Activated CD4-positive, alpha-beta memory T cell treated with anti-CD3 and anti-CD28 coated beads for 36 hours (primary cell): Measurements from ENCODE around the gene HOXB6. TPM values are rescaled to one million over a fixed set of nuclear protein-coding genes. Genes with fewer than 3 reads are reported as not detected.

Experiments
- CTCF ChIA-PET: fragments of 350-600 bp; sonication (Branson Sonifier 250); formaldehyde crosslinking; loops from one replicate; lab custom pipeline; 2021; ENCODE audit warnings: antibody characterized with exemption, inconsistent platforms; lab: Charles Lee
- POLR2A ChIA-PET: fragments of 350-600 bp; sonication (Branson Sonifier 250); formaldehyde crosslinking; loops from one replicate; lab custom pipeline; 2021; ENCODE audit warnings: antibody characterized with exemption; lab: Charles Lee
- DNase-seq: peaks from one replicate; pipeline ENCODE4 v3.0.0-alpha.2; 2020
- H3K27ac Mint-ChIP-seq: one replicate; pipeline ENCODE4 v1.8.0; 2021; ENCODE audit warnings: mixed read lengths
- H3K27me3 Mint-ChIP-seq: one replicate; pipeline ENCODE4 v1.8.0; 2021; ENCODE audit warnings: mixed read lengths
- H3K36me3 Mint-ChIP-seq: one replicate; pipeline ENCODE4 v1.8.0; 2021; ENCODE audit warnings: mixed read lengths
- H3K4me1 Mint-ChIP-seq: one replicate; pipeline ENCODE4 v1.8.0; 2021; ENCODE audit warnings: low read depth, mixed read lengths
- H3K4me3 Mint-ChIP-seq: one replicate; pipeline ENCODE4 v1.8.0; 2021; ENCODE audit warnings: mild to moderate bottlenecking, mixed read lengths
- H3K9me3 Mint-ChIP-seq: one replicate; pipeline ENCODE4 v1.8.0; 2021; ENCODE audit warnings: mixed read lengths
- intact Hi-C: fragments of 100-400 bp; cut with micrococcal nuclease; formaldehyde crosslinking; loops from one replicate; pipeline ENCODE4 v1.15.1; 2023
- total RNA-seq, 2 experiments: library from RNA; stranded (reverse); gene quantifications; one replicate each; pipeline ENCODE4 v1.2.3, GENCODE V29; 2021

Gene HOXB6
- total RNA-seq, 2 experiments from 2014 or later, result 0.21 to 0.22 TPM

- Mint-ChIP-seq H3K4me3 (no peak overlapping the region), H3K27ac (no peak overlapping the region), H3K4me1 (peaks cover 2% of the 10 kb centered on the region), H3K27me3 (peaks cover 5% of the 10 kb centered on the region), H3K36me3 (no peaks in the 10 kb centered on the region), H3K9me3 (no peaks in the 10 kb centered on the region)
- CTCF ChIA-PET, result interaction anchor here (1.2 kb wide), 1 partner anchor 30 kb away, joined by 5 read pairs; the partner anchor contains the start of gene HOXB5
- POLR2A ChIA-PET, result no interaction called here
- intact Hi-C loops, result loop anchor here (2.0 kb wide), 1 partner anchor 65 kb away; no protein-coding TSS in a partner anchor
- DNase-seq, result no peak
Measured at GRCh38 chr17:48563385-48563838, 41.4 kb downstream of the HOXB6 start.

GRCh38 chr17:48562934-48563333, 41.9 kb downstream of the HOXB6 start:
- Mint-ChIP-seq H3K27ac (no peak overlapping the region), H3K27me3 (peaks cover 3% of the 10 kb centered on the region), H3K36me3 (no peaks in the 10 kb centered on the region), H3K4me3 (no peak overlapping the region), H3K9me3 (no peaks in the 10 kb centered on the region), H3K4me1 (no peaks in the 10 kb centered on the region)
- ChIA-PET CTCF (interaction anchor here (1.2 kb wide), 1 partner anchor 31 kb away, joined by 5 read pairs; the partner anchor contains the start of gene HOXB5), POLR2A (no interaction called here)
- intact Hi-C loops, result loop anchor here (2.0 kb wide), 1 partner anchor 64 kb away; no protein-coding TSS in a partner anchor
- no peak for DNase-seq

GRCh38 chr17:48561884-48562810, 42.6 kb downstream of the HOXB6 start:
- Mint-ChIP-seq H3K9me3 (no peaks in the 10 kb centered on the region), H3K27me3 (peaks cover 3% of the 10 kb centered on the region), H3K36me3 (no peaks in the 10 kb centered on the region), H3K4me3 (no peak overlapping the region), H3K27ac (no peak overlapping the region), H3K4me1 (no peaks in the 10 kb centered on the region)
- intact Hi-C loops, result loop anchor here (2.0 kb wide), 1 partner anchor 63 kb away; no protein-coding TSS in a partner anchor
- DNase-seq, result no peak
- ChIA-PET POLR2A (interaction anchor here (1.4 kb wide), 1 partner anchor 11 kb away, joined by 3 read pairs; no protein-coding TSS in a partner anchor), CTCF (interaction anchor here (1.0 kb wide), 1 partner anchor 22 kb away, joined by 3 read pairs; no protein-coding TSS in a partner anchor)

GRCh38 chr17:48559840-48560817, 44.7 kb downstream of the HOXB6 start:
- no peak overlapping the region for H3K27ac Mint-ChIP-seq
- POLR2A ChIA-PET, result interaction anchor here (1.4 kb wide), 1 partner anchor 9 kb away, joined by 3 read pairs; no protein-coding TSS in a partner anchor

GRCh38 chr17:48559122-48559839, 45.5 kb downstream of the HOXB6 start:
- Mint-ChIP-seq H3K4me3 (no peak overlapping the region), H3K27ac (no peak overlapping the region), H3K36me3 (no peaks in the 10 kb centered on the region), H3K4me1 (peaks cover 6% of the 10 kb centered on the region), H3K9me3 (no peaks in the 10 kb centered on the region), H3K27me3 (peaks cover 9% of the 10 kb centered on the region)
- intact Hi-C loops, result no loop called here
- ChIA-PET CTCF (no interaction called here), POLR2A (interaction anchor here (0.6 kb wide), 1 partner anchor 23 kb away, joined by 4 read pairs; no protein-coding TSS in a partner anchor)
- DNase-seq, result no peak

More at GRCh38 chr17:48559840-48560817, 44.7 kb downstream of the HOXB6 start:
- peaks cover 9% of the 10 kb centered on the region for H3K27me3 Mint-ChIP-seq
- H3K4me1 Mint-ChIP-seq, result peaks cover 3% of the 10 kb centered on the region
- no peak overlapping the region for H3K4me3 Mint-ChIP-seq
- DNase-seq, result no peak
- no peaks in the 10 kb centered on the region for H3K9me3 Mint-ChIP-seq
- CTCF ChIA-PET, result no interaction called here
- H3K36me3 Mint-ChIP-seq, result no peaks in the 10 kb centered on the region
- intact Hi-C loops, result no loop called here

GRCh38 chr17:48558831-48559121, 46.0 kb downstream of the HOXB6 start:
- H3K27me3 Mint-ChIP-seq, result peaks cover 8% of the 10 kb centered on the region
- ChIA-PET CTCF (no interaction called here), POLR2A (interaction anchor here (0.6 kb wide), 1 partner anchor 22 kb away, joined by 4 read pairs; no protein-coding TSS in a partner anchor)
- H3K27ac Mint-ChIP-seq, result no peak overlapping the region
- DNase-seq, result no peak
- no peak overlapping the region for H3K4me3 Mint-ChIP-seq
- no peaks in the 10 kb centered on the region for H3K36me3 Mint-ChIP-seq
- peaks cover 6% of the 10 kb centered on the region for H3K4me1 Mint-ChIP-seq
- no peaks in the 10 kb centered on the region for H3K9me3 Mint-ChIP-seq
- intact Hi-C loops, result no loop called here

- ChIA-PET POLR2A (no interaction called here), CTCF (interaction anchor here (0.9 kb wide), 1 partner anchor 78 kb away, joined by 3 read pairs; no protein-coding TSS in a partner anchor)
- H3K4me3 Mint-ChIP-seq, result no peak overlapping the region
- peaks cover 6% of the 10 kb centered on the region for H3K27me3 Mint-ChIP-seq
- intact Hi-C loops, result no loop called here
- no peaks in the 10 kb centered on the region for H3K36me3 Mint-ChIP-seq
- H3K4me1 Mint-ChIP-seq, result peaks cover 6% of the 10 kb centered on the region
- no peaks in the 10 kb centered on the region for H3K9me3 Mint-ChIP-seq
- H3K27ac Mint-ChIP-seq, result no peak overlapping the region
- DNase-seq, result no peak
Measured at GRCh38 chr17:48558057-48558830, 46.5 kb downstream of the HOXB6 start.

GRCh38 chr17:48556576-48557401, 48.0 kb downstream of the HOXB6 start:
- H3K9me3 Mint-ChIP-seq, result no peaks in the 10 kb centered on the region
- CTCF ChIA-PET, result no interaction called here
- H3K27me3 Mint-ChIP-seq, result peaks cover 6% of the 10 kb centered on the region
- H3K4me3 Mint-ChIP-seq, result no peak overlapping the region
- POLR2A ChIA-PET, result no interaction called here
- no peak for DNase-seq
- intact Hi-C loops, result no loop called here
- H3K27ac Mint-ChIP-seq, result no peak overlapping the region
- H3K4me1 Mint-ChIP-seq, result peaks cover 6% of the 10 kb centered on the region
- H3K36me3 Mint-ChIP-seq, result no peaks in the 10 kb centered on the region

GRCh38 chr17:48556229-48556575, 48.6 kb downstream of the HOXB6 start:
- no peaks in the 10 kb centered on the region for H3K36me3 Mint-ChIP-seq
- ChIA-PET POLR2A (interaction anchor here (1.3 kb wide), 1 partner anchor 10 kb away, joined by 3 read pairs; no protein-coding TSS in a partner anchor), CTCF (no interaction called here)
- no peak overlapping the region for H3K27ac Mint-ChIP-seq
- peaks cover 6% of the 10 kb centered on the region for H3K27me3 Mint-ChIP-seq
- no peak overlapping the region for H3K4me3 Mint-ChIP-seq
- no peak for DNase-seq
- peaks cover 6% of the 10 kb centered on the region for H3K4me1 Mint-ChIP-seq
- no peaks in the 10 kb centered on the region for H3K9me3 Mint-ChIP-seq
- intact Hi-C loops, result no loop called here
